AG10803 (cell line): Measurements from ENCODE around the gene STT3B.

Experiments used
- DNase-seq: peaks from one replicate; pipeline ENCODE4 v3.0.0; 2010; ENCODE audit warnings: low read depth
- H3K4me3 ChIP-seq: 2 replicates; pipeline ENCODE4 v1.5.1; 2011; ENCODE audit warnings: mild to moderate bottlenecking, low read length, control low read depth
- CTCF ChIP-seq: conservative IDR thresholded peaks from 2 replicates; pipeline ENCODE4 v1.5.1; 2011; ENCODE audit warnings: mild to moderate bottlenecking, low read length, control low read depth, inconsistent platforms

Gene STT3B

GRCh38 chr3:31613654-31614053 lies 80.9 kb downstream of the STT3B start:
- no peak for TF ChIP-seq CTCF
- no peak overlapping the region for H3K4me3 ChIP-seq
- DNase-seq = no peak

- no peak overlapping the region for H3K4me3 ChIP-seq
- no peak for DNase-seq
- TF ChIP-seq CTCF = no peak
Measured at GRCh38 chr3:31614162-31614921, 81.6 kb downstream of the STT3B start.

DNA sequence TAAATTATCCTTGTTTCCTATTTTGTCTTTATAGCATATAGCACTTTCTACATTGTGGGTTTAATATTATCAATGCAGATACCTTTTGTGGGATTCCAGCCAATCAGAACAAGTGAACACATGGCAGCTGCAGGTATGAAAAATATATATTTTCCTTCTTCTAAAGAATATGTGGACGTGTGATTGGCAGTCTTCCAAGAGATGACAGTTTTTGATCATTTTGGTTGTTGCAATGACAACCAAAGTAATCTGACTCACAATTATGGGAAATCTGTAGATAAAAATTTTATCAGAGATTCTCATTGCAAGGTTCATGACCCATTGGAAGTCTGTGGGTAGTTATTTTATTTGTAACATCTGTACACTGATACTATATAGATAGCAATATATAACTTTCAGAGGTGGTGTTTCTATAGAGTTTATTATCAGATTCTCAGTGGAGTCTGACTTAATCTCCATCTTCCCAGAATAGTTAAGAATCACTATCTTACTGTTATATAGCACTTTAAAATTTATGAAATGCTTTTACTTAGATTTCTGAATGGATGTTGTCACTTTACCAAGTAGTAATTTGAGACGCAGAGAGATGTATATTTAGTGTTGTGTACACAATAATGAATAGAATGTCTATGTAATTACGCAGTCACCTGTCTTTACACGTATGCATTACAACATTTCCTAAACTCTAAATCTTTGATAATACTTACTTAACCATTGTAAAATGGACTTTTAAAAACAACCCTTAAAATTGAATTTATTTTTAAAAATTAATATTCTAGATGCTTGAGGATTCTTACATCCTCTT lies 82.5 kb downstream of the STT3B start:
- H3K4me3 ChIP-seq = no peak overlapping the region
- no peak for TF ChIP-seq CTCF
- no peak for DNase-seq

- no peak for DNase-seq
- TF ChIP-seq CTCF = no peak
- no peak overlapping the region for H3K4me3 ChIP-seq
Measured at GRCh38 chr3:31616711-31617110, 84.0 kb downstream of the STT3B start.

GRCh38 chr3:31620656-31621055 lies 87.9 kb downstream of the STT3B start:
- no peak for DNase-seq
- no peak overlapping the region for H3K4me3 ChIP-seq
- no peak for TF ChIP-seq CTCF

- TF ChIP-seq CTCF = no peak
- H3K4me3 ChIP-seq = no peak overlapping the region
- no peak for DNase-seq
Measured at GRCh38 chr3:31621314-31621713, 88.6 kb downstream of the STT3B start.
